Tibial nerve (tissue), 3 donors: ENCODE data around the gene GRM4.

ENCODE experiments used
- CTCF ChIP-seq, 5 experiments: fragments of 200-600 bp in 3 of 5; fragments of 450-650 bp in 2 of 5; sonication (generic) in 3 of 5; IDR thresholded peaks; one replicate each; pipeline ENCODE4 v1.5.1; 2016 to 2019; ENCODE audit warnings: antibody characterized with exemption in 5 of 5, mild to moderate bottlenecking in 3 of 5, moderate library complexity in 2 of 5
- POLR2A ChIP-seq, 2 donors: fragments of 450-650 bp; IDR thresholded peaks; one replicate each; pipeline ENCODE4 v1.6.1; 2017; ENCODE audit warnings: antibody characterized with exemption in 2 of 2, mild to moderate bottlenecking in 2 of 2, moderate library complexity in 2 of 2

- TF ChIP-seq CTCF (IDR thresholded peaks at IDR 0.05) (no peak), POLR2A (IDR thresholded peaks at IDR 0.05) (no peak)
Measured at GRCh38 chr6:33990061-33990541, 155.8 kb downstream of the GRM4 start.
